Stimulated activated effector memory CD8-positive, alpha-beta T cell treated with anti-CD3 and anti-CD28 coated beads, Interleukin-12 subunit alpha, Interleukin-12 subunit beta, amount 100 ng/mL, for 72 hours (primary cell): ENCODE results near the gene PTPRH.
A peak's percentile ranks its signal among the peaks of the same experiment; 100 is the strongest.
"Not testable (repeated sequence)": the region's sequence is repeated elsewhere in the genome, so short reads cannot be mapped to it uniquely, and the experiment has no call there.

Experiments used
- ATAC-seq: fragments of 150-1000 bp; cut with Tn5 transposase; 2 replicates; pipeline ENCODE4 v1.10.0; 2021
- DNase-seq, 2 donors: peaks; one replicate each; pipeline ENCODE4 v3.0.0; 2021 to 2022; ENCODE audit warnings: low spot score in 2 of 2
- H3K27ac Mint-ChIP-seq: one replicate; pipeline ENCODE4 v1.8.0; 2022; ENCODE audit warnings: mild to moderate bottlenecking, mixed read lengths
- H3K36me3 Mint-ChIP-seq: one replicate; pipeline ENCODE4 v1.8.0; 2022; ENCODE audit warnings: mild to moderate bottlenecking, mixed read lengths
- H3K4me1 Mint-ChIP-seq: one replicate; pipeline ENCODE4 v1.8.0; 2022; ENCODE audit warnings: mixed read lengths
- H3K4me3 Mint-ChIP-seq: one replicate; pipeline ENCODE4 v1.8.0; 2022; ENCODE audit warnings: mild to moderate bottlenecking, mixed read lengths
- H3K9me3 Mint-ChIP-seq: one replicate; pipeline ENCODE4 v1.8.0; 2022; ENCODE audit warnings: mixed read lengths

Gene PTPRH

GRCh38 chr19:55231391-55232285 lies 22.3 kb upstream of the PTPRH start:
- ATAC-seq (no peak), DNase-seq (no peak)
- H3K4me3 Mint-ChIP-seq = no peak overlapping the region
- H3K36me3 Mint-ChIP-seq = peaks cover 96% of the 10 kb centered on the region
- peaks cover 7% of the 10 kb centered on the region for H3K4me1 Mint-ChIP-seq
- H3K27ac Mint-ChIP-seq = no peak overlapping the region
- H3K9me3 Mint-ChIP-seq = no peaks in the 10 kb centered on the region

GRCh38 chr19:55230780-55231179 lies 21.5 kb upstream of the PTPRH start:
- Mint-ChIP-seq H3K4me1 (peaks cover 3% of the 10 kb centered on the region), H3K36me3 (peaks cover 96% of the 10 kb centered on the region), H3K4me3 (no peak overlapping the region), H3K9me3 (no peaks in the 10 kb centered on the region), H3K27ac (peak overlapping the region; percentile 10)
- DNase-seq (no peak), ATAC-seq (no peak)

GRCh38 chr19:55230329-55230728 lies 21.0 kb upstream of the PTPRH start:
- H3K4me3 Mint-ChIP-seq = no peak overlapping the region
- peaks cover 8% of the 10 kb centered on the region for H3K4me1 Mint-ChIP-seq
- no peak overlapping the region for H3K27ac Mint-ChIP-seq
- no peak for DNase-seq
- no peak for ATAC-seq
- H3K9me3 Mint-ChIP-seq = no peaks in the 10 kb centered on the region
- peaks cover 96% of the 10 kb centered on the region for H3K36me3 Mint-ChIP-seq

- Mint-ChIP-seq H3K27ac (peak overlapping the region; percentile 71), H3K9me3 (no peaks in the 10 kb centered on the region), H3K4me3 (no peak overlapping the region), H3K4me1 (peaks cover 10% of the 10 kb centered on the region), H3K36me3 (peaks cover 95% of the 10 kb centered on the region)
- no peak for ATAC-seq
- no peak for DNase-seq
Observed at GRCh38 chr19:55229789-55230182, 20.5 kb upstream of the PTPRH start.

- H3K4me1 Mint-ChIP-seq = peaks cover 10% of the 10 kb centered on the region
Observed at GRCh38 chr19:55229145-55229788, 20.0 kb upstream of the PTPRH start.

GRCh38 chr19:55228403-55229031 lies 19.2 kb upstream of the PTPRH start, which contains the start of gene TMEM86B:
Gene TMEM86B (minus strand): TSS chr19:55228763. CDS start chr19:55228741, 22 bp downstream.
- ATAC-seq (no peak), DNase-seq (no peak)
- Mint-ChIP-seq H3K36me3 (peaks cover 84% of the 10 kb centered on the region), H3K4me3 (no peak within 1 kb of the TSS), H3K4me1 (peaks cover 10% of the 10 kb centered on the region), H3K27ac (peak within 1 kb of the TSS; percentile 85), H3K9me3 (no peaks in the 10 kb centered on the region)

More at GRCh38 chr19:55229145-55229788, 20.0 kb upstream of the PTPRH start:
- ATAC-seq = no peak
- Mint-ChIP-seq H3K4me3 (no peak overlapping the region), H3K27ac (peak overlapping the region; percentile 71), H3K36me3 (peaks cover 90% of the 10 kb centered on the region), H3K9me3 (no peaks in the 10 kb centered on the region)
- DNase-seq = no peak

- peak overlapping the region; percentile 85 for H3K27ac Mint-ChIP-seq
- H3K36me3 Mint-ChIP-seq = peaks cover 83% of the 10 kb centered on the region
- H3K9me3 Mint-ChIP-seq = no peaks in the 10 kb centered on the region
- H3K4me3 Mint-ChIP-seq = no peak overlapping the region
- H3K4me1 Mint-ChIP-seq = peaks cover 10% of the 10 kb centered on the region
- ATAC-seq (no peak), DNase-seq (no peak)
Observed at GRCh38 chr19:55228015-55228391, 18.7 kb upstream of the PTPRH start.

GRCh38 chr19:55227241-55228014 lies 18.1 kb upstream of the PTPRH start:
- H3K9me3 Mint-ChIP-seq = no peaks in the 10 kb centered on the region
- H3K36me3 Mint-ChIP-seq = peaks cover 77% of the 10 kb centered on the region
- no peak for ATAC-seq
- H3K4me3 Mint-ChIP-seq = no peak overlapping the region
- H3K27ac Mint-ChIP-seq = peak overlapping the region; percentile 85
- H3K4me1 Mint-ChIP-seq = peaks cover 10% of the 10 kb centered on the region
- no peak for DNase-seq

GRCh38 chr19:55226788-55227187 lies 17.5 kb upstream of the PTPRH start:
- Mint-ChIP-seq H3K4me1 (peaks cover 10% of the 10 kb centered on the region), H3K9me3 (no peaks in the 10 kb centered on the region), H3K27ac (peak overlapping the region; percentile 85), H3K36me3 (peaks cover 71% of the 10 kb centered on the region), H3K4me3 (no peak overlapping the region)
- ATAC-seq = no peak
- DNase-seq = no peak

- no peaks in the 10 kb centered on the region for H3K9me3 Mint-ChIP-seq
- no peak overlapping the region for H3K4me3 Mint-ChIP-seq
- peak overlapping the region; percentile 85 for H3K27ac Mint-ChIP-seq
- H3K4me1 Mint-ChIP-seq = peaks cover 10% of the 10 kb centered on the region
- ATAC-seq (no peak), DNase-seq (no peak)
- peaks cover 67% of the 10 kb centered on the region for H3K36me3 Mint-ChIP-seq
Observed at GRCh38 chr19:55226273-55226672, 17.0 kb upstream of the PTPRH start.

GRCh38 chr19:55225415-55225958 lies 16.2 kb upstream of the PTPRH start:
- H3K36me3 Mint-ChIP-seq = peaks cover 62% of the 10 kb centered on the region
- peaks cover 10% of the 10 kb centered on the region for H3K4me1 Mint-ChIP-seq
- H3K27ac Mint-ChIP-seq = peak overlapping the region; percentile 85
- H3K4me3 Mint-ChIP-seq = no peak overlapping the region
- no peaks in the 10 kb centered on the region for H3K9me3 Mint-ChIP-seq
- DNase-seq = no peak
- no peak for ATAC-seq

GRCh38 chr19:55224679-55225414 lies 15.5 kb upstream of the PTPRH start:
- not testable (repeated sequence) for H3K4me3 Mint-ChIP-seq, H3K4me1 Mint-ChIP-seq, H3K9me3 Mint-ChIP-seq, DNase-seq, ATAC-seq
- Mint-ChIP-seq H3K27ac (peak overlapping the region; percentile 85), H3K36me3 (peaks cover 57% of the 10 kb centered on the region)

GRCh38 chr19:55224038-55224665 lies 14.9 kb upstream of the PTPRH start:
- Mint-ChIP-seq H3K27ac (peak overlapping the region; percentile 85), H3K4me1 (peaks cover 10% of the 10 kb centered on the region), H3K9me3 (no peaks in the 10 kb centered on the region), H3K36me3 (peaks cover 54% of the 10 kb centered on the region), H3K4me3 (no peak overlapping the region)
- no peak for ATAC-seq
- DNase-seq = no peak
